Lung (tissue), 5 donors: Measurements from ENCODE around the gene JRKL. TPM values are rescaled to one million over a fixed set of nuclear protein-coding genes. Genes with fewer than 3 reads are reported as not detected.

Experiments
- polyA plus RNA-seq, 2 donors: library from polyadenylated mRNA; stranded (reverse); fragments of 200-250 nt; gene quantifications; one replicate each; pipeline ENCODE4 v1.2.1, GENCODE V29; 2013
- small RNA-seq: library from RNA; depleted of rRNA; stranded (forward); fragments of <200 nt; gene quantifications from one replicate; pipeline ENCODE3, GENCODE V24; 2014; ENCODE audit warnings: low replicate concordance
- total RNA-seq, 2 donors: library from RNA; depleted of rRNA in 1 of 2; stranded (reverse); fragments of >200 nt in 1 of 2; gene quantifications; one replicate each; pipeline ENCODE4 v1.2.1, GENCODE V29; 2014 to 2021
- donor health status: Bipolar disorder and iron deficiency.
- donor health status: healthy.
- donor health status: DM: yes; HTN: yes; CAD: no.

The JRKL gene
- total and polyA plus RNA-seq, 4 donors = 5.1 to 20.2 (median 8.0) TPM

Small RNAs within 50 kb of the gene (small RNA-seq; reads per million reads assigned to genes)
- gene MIR1260B = not detected

Other genes with a start within 250 kb of the JRKL start
- 10 to 100 TPM; 20.5 to 41.8 TPM for gene MAML2, start 46.8 kb upstream of the JRKL start, total RNA-seq
- gene MAML2, start 46.8 kb upstream of the JRKL start, polyA plus RNA-seq = 1 to 10 TPM; 3.8 to 6.9 TPM
- gene CCDC82, start 101 bp upstream of the JRKL start, total RNA-seq = 10 to 100 TPM; 23.7 to 46.9 TPM
- 10 to 100 TPM; 16.4 to 34.8 TPM for gene CCDC82, start 101 bp upstream of the JRKL start, polyA plus RNA-seq